NOMO-1 treated with dmso at 0.1 percent for 144 hours (cell line): Measurements from ENCODE around the gene HSD17B4.
"Not testable (repeated sequence)": the region's sequence is repeated elsewhere in the genome, so short reads cannot be mapped to it uniquely, and the experiment has no call there.

Source experiments
- DNase-seq: peaks from one replicate; lab custom pipeline; 2025; ENCODE audit not compliant: unreplicated experiment; lab: John Stamatoyannopoulos, UW

Gene HSD17B4, protein sequence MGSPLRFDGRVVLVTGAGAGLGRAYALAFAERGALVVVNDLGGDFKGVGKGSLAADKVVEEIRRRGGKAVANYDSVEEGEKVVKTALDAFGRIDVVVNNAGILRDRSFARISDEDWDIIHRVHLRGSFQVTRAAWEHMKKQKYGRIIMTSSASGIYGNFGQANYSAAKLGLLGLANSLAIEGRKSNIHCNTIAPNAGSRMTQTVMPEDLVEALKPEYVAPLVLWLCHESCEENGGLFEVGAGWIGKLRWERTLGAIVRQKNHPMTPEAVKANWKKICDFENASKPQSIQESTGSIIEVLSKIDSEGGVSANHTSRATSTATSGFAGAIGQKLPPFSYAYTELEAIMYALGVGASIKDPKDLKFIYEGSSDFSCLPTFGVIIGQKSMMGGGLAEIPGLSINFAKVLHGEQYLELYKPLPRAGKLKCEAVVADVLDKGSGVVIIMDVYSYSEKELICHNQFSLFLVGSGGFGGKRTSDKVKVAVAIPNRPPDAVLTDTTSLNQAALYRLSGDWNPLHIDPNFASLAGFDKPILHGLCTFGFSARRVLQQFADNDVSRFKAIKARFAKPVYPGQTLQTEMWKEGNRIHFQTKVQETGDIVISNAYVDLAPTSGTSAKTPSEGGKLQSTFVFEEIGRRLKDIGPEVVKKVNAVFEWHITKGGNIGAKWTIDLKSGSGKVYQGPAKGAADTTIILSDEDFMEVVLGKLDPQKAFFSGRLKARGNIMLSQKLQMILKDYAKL

GRCh38 chr5:119452373-119453039 is at the start of gene HSD17B4:
Gene HSD17B4 (plus strand): TSS chr5:119452497. CDS start chr5:119452576, 79 bp downstream.
- peak; percentile 80 for DNase-seq

GRCh38 chr5:119402555-119402954 is 49.7 kb upstream of the HSD17B4 start:
- no peak for DNase-seq

- DNase-seq = no peak
Measured at GRCh38 chr5:119404033-119404432, 48.3 kb upstream of the HSD17B4 start.

DNA sequence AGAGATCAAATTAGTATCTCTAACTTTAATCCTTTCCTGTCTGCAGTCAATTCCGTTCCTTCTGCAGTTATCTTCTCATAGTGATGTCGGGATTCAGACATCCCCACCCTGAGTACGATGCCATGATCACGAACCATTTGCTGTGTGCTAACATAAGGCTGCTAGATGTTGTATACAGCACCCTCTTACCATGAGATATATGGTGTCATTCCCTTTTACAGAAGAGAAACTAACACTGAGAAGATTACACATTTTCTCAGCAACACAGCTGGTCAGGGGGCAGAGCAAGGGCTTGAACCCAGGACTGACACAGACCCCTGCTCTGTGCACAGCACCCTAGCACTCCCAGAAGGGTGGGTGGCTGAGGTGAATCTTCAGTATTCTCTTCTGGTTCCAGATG is 46.9 kb upstream of the HSD17B4 start:
- no peak for DNase-seq

GRCh38 chr5:119406551-119407110 is 45.7 kb upstream of the HSD17B4 start:
- DNase-seq = no peak

DNA sequence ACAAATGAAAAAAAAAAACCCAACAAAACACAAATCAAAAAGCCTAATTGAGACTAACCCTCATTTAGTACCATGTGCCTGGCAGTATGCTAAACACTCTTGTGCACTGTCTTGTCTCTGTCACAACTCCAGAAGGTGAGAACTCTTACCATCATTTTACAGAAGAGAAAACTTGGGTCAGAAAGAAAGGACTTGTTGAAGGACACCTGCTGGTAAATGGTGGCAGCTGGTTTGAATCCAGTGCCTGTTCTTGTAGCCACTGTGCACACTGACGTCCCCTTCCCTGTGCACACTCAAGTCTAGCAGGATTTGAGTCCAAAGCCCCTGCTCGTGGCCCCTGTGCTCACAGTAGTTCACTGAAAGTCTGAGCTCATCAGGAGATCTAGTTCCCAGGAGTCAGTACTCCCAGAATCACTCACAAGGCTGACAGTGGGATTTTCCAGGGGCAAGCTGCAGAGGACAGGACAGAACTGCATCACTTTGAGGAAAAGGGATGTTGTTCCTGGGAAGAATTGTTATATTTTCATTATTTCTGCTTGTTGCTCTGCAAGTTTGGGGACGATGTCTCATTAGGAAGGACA is 43.0 kb upstream of the HSD17B4 start:
- DNase-seq = no peak

DNA sequence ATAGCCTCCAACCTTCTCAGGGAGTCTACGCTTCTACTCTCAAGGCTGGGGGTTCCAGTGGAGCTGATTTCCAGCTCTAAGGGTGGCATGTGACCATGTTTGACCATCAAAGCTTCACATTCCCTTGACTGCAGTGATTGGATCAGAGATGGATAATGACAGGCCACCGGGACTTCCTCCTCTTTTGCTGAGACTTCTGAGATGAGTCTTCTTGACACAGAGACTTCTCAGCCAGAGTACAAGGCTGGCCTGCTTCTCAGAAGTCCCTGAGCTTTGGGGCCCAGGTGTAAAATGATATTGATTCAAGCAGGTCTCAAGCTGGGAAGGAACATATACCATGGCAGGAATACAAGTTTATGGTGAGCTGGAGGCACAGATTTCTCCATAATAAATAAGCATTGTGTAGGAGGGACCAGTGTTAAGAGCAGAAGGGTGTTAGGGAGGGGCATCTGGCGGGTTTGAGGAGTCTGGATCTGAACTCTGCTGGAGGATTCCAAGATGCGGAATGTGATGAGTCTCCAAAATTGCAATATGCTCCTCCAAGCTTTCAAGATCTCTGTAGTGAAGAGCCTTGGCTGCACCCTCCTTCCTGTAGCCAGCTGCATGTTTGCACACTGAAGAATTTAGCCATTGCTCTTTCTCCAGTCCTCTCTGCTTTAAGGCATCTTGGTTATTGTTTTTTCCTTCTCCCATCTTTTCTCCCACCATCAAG is 41.7 kb upstream of the HSD17B4 start:
- no peak for DNase-seq

DNA sequence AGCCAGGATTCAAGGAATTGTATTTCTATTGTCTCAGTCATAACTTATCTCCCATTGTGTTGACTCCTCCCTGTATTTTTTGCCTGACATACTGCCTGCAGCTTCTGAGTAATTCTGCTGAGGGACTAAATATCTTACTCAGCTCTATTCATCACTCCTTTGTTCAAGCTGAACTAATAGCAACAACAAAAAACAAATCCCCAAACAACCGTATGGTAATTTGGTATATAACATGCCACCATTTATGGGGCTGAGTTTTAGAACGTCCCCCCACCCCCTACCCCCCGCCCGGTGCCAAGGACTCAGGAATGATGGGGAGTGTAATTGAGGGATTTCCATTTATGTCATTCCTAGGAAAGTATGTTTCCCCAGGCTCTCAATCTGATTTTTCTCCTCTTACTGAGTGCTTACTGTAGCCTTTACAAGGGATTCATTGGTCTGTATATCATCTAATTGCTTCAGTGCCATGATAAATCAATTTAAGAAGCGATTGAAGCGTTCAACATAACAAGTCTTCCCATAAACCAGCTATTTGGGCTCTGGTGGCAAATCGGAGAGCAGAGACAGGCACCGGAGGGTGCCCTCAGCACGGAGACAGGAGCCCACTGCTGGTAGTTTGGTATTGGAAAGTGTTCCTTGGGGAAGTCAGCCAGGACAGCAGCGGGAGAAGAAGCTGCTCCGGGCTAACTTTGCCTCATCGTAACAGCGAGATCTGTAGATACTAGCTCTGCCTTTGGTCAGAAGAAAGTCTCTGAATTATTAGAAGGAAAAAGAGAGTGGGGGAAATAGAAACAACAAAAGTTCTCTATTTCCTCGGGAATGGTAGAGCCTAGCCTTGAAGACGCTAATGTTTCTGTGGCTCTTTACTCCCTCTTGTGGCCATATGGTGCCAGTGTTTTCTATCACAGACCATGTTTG is 40.7 kb upstream of the HSD17B4 start:
- DNase-seq = peak; percentile 53

DNA sequence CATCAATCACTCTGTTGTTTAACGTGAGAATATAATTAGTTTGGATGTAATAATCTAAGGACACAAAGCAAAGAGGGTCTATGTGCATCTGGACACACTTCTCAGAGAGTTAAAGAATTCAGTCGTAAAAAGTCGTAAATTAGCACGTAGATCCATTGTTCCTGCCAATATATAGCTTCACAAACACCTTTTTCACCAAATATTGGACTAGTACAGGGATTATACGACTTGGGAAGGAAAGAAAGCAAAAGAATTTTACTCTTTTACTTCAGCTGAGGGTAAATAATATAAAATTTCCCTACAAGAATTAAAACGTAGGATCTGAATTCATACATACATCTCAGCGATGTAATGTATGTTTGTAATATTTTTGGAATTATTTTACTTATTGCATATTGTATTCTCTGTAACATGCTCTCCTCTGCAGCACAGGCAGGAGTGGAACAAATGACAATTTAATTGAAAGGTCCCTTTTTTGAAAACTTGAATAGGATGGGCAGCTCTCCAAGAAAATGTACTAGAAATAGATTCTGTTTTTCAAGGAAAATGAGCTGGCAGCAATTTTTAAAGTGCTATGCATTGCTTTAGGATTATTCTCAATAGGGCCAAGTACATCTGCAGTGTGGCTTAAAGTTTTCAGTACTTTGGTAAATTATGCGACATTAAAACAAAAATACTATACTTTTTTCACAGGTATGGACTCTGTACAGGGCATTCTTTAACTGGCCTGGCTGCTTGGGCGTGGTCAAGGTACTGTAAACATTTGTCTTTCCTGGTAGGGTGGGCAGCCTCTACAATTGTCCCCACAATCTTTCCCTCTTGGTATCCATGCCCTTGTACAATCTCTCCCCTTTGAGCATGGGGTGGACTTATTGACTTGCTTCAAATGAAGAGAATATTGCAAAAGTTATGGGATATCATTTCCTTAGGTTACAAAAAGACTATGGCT is 39.7 kb upstream of the HSD17B4 start:
- no peak for DNase-seq

DNA sequence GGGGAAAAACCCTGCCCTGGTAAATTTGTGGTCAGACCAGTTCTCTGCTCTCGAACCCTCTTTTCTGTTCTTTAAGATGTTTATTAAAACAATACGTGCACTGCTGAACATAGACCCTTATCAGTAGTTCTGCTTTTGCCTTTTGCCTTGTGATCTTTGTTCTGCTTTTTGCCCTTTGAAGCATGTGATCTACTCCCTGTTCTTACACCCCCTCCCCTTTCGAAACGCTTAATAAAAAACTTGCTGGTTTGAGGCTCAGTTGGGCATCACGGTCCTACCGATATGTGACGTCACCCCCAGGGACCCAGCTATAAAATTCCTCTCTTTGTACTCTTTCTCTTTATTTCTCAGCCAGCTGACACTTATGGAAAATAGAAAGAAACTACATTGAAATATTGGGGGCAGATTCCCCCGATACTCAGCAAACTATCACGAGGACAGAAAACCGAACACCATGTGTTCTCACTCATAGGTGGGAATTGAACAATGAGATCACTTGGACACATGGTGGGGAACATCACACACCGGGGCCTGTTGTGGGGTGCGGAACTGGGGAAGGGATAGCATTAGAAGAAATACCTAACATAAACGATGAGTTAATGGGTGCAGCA is 38.1 kb upstream of the HSD17B4 start:
- DNase-seq = peak; percentile 72

DNA sequence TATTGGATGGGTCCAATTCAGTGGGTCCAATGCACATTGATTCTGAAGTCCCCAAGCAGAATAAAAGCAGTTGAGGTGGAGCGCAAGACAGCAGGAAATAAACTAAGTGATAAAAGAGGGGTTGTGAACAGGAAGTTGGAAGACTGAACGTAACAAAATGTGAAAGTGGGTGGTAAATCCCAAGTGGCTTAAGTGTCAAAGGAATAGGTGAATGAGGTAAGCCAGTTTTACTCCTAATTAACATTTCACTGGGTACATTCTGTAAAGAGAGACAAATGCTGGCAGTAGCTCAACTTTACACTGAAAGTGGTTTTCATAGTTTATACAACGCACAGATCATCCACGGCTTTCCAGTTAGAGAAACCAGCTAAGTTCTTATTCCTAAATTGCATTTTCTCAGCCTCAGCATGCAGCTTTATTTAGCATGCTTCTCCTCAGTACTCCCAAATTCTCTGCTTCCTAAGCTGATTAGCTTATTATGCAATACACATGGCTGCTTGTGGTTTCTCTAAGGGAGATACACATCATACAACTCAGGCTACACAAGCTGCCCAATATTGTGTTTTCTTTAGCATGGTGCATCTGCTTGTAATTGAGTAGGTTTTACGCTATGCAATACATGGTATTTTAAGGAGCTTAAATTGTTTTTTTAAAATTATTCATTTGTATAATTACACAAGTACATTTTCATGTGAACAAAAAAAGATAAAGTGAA is 34.2 kb upstream of the HSD17B4 start:
- no peak for DNase-seq

GRCh38 chr5:119418606-119419100 is 33.6 kb upstream of the HSD17B4 start:
- DNase-seq = no peak

DNA sequence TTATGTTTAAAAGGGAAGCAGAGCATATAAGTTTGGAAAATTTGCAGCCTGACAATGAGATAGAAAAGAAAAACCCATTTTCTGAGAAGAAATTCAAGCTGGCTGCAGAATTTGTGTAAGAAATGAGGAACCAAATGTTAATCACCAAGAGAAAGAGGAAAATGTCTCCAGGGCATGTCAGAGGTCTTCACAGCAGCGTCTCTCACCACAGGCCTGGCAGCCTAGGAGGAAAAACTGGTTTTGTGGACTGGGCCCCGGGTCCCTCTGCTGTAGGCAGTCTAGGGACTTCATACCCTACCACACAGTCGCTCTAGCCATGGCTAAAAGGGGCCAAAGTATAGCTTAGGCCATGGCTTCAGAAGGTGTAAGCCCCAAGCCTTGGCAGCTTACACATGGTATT is 32.1 kb upstream of the HSD17B4 start:
- DNase-seq = peak; percentile 32

DNA sequence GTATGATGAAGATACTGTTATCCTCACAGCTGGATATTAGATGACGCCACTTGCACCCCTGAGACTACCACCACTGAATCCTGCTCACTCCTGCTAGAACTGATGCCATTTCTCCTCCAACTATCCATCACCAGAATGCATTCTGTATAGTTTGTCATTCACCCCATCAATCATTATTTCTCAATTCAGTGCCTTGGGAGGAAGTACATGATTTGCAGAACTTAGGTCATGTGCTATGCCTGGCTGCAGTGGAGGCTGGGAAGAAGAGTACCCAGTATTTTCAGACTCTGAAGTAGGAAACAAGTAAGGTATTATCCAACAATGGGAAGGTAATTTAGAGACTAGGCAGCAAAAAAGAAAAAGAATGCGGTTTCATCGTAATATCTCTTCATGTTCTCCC is 26.2 kb upstream of the HSD17B4 start:
- peak; percentile 46 for DNase-seq

GRCh38 chr5:119427060-119427459 is 25.2 kb upstream of the HSD17B4 start:
- DNase-seq = no peak

DNA sequence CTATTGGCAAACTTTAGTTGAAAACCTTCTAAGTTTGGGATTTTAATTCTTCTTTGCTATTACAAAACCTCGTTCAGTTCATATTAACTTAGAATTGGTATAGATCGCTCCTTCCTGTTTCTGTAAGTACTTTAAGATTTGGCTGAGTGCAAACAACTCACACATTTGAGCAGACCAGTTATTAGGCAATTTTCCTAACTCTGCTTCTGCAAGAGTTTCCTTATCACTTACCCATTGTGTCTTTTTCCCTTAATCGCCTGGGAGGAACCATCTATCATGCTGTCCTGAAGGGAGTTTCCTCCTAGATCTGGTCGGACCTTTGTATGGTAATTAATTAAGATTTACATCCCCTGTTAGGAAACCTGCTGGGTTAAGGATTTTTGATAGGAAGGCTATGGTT is 24.7 kb upstream of the HSD17B4 start:
- peak; percentile 62 for DNase-seq

DNA sequence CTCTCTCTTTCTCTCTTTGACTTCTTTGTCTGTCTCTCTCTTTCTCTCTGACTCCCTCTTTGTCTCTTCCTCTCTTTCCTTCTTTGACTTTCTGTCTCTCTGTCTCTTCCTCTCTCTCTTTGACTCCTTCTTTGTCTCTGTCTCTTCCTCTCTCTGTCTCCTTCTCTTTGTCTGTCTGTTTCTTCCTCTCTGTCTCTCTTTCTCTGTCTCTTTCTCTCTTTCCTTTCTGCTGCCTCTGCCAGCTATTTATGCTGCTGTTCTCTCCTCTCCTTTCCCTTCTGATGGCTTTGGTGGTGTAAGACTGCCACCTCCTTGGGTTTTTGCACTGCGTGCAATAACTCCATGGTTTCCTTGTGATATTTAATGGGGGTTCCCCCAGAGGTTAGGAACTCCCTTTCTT is 24.1 kb upstream of the HSD17B4 start:
- DNase-seq = not testable (repeated sequence)
